GM12878 (cell line): Measurements from ENCODE around the gene PPIF. TPM values are rescaled to one million over a fixed set of nuclear protein-coding genes. Genes with fewer than 3 reads are reported as not detected.

Experiments used
- ATAC-seq: fragments of 200-7000 bp; cut with Tn5 transposase; 3 replicates; pipeline ENCODE4 v1.9.1; 2020; ENCODE audit warnings: mild to moderate bottlenecking, moderate library complexity
- BruUV-seq: library from RNA; stranded (reverse); fragments of 400-500 nt; replicated peaks from 2 replicates; lab custom pipeline; 2021; lab: Mats Ljungman, UMichigan
- CTCF ChIA-PET: fragments of 300-600 bp; sonication (Branson Sonifier 250); formaldehyde crosslinking; extraction: SDS; loops from one replicate; lab custom pipeline; 2021; ENCODE audit warnings: inconsistent platforms; lab: Yijun Ruan, JAX
- POLR2A ChIA-PET: fragments of 350-600 bp; formaldehyde crosslinking; extraction: SDS; loops from one replicate; lab custom pipeline; 2021; ENCODE audit warnings: inconsistent platforms; lab: Charles Lee
- RAD21 ChIA-PET: fragments of 300-600 bp; sonication (Branson Sonifier 250); formaldehyde crosslinking; loops from one replicate; lab custom pipeline; 2023; ENCODE audit warnings: antibody characterized with exemption; ENCODE audit not compliant: unreplicated experiment; lab: Charles Lee
- SMC1A ChIA-PET: fragments of 300-600 bp; sonication (Branson Sonifier 250); formaldehyde crosslinking; loops from one replicate; lab custom pipeline; 2023; ENCODE audit not compliant: unreplicated experiment, uncharacterized antibody; lab: Charles Lee
- DNase-seq: peaks from one replicate; pipeline ENCODE4 v3.0.0-alpha.2; 2011; ENCODE audit warnings: low read depth, low spot score
- FAIRE-seq: peaks from 3 replicates; lab custom pipeline; 2011; peaks lifted over from hg19 to GRCh38; lab: Jason Lieb, UNC
- H2AFZ ChIP-seq: 2 replicates; pipeline ENCODE4 v1.6.0; 2011; ENCODE audit warnings: low read depth, low read length, control low read depth; ENCODE audit not compliant: control insufficient read depth
- H3K27ac ChIP-seq: 2 replicates; pipeline ENCODE4 v1.5.1; 2011; ENCODE audit warnings: control low read depth; ENCODE audit not compliant: control insufficient read depth, insufficient read depth
- H3K27me3 ChIP-seq, 2 experiments: replicated peaks in 1 of 2; 2 replicates each; pipeline versions ENCODE4 v1.6.0 to v1.6.1; 2011; ENCODE audit warnings: low read length in 1 of 2; ENCODE audit not compliant: control insufficient read depth in 2 of 2, insufficient read depth in 2 of 2
- H3K36me3 ChIP-seq, 2 experiments: 2 replicates each; pipeline ENCODE4 v1.5.1; 2011; ENCODE audit warnings: low read length in 1 of 2; ENCODE audit not compliant: control insufficient read depth in 2 of 2, insufficient read depth in 2 of 2
- H3K4me1 ChIP-seq: 2 replicates; pipeline ENCODE4 v1.6.1; 2011; ENCODE audit warnings: mild to moderate bottlenecking, low read length, moderate library complexity, mixed read lengths; ENCODE audit not compliant: control insufficient read depth, insufficient read depth
- H3K4me2 ChIP-seq: 2 replicates; pipeline ENCODE4 v1.6.0; 2011; ENCODE audit warnings: control low read depth; ENCODE audit not compliant: control insufficient read depth, insufficient read depth
- H3K4me3 ChIP-seq: fragments of 200-600 bp; sonication (generic); 2 replicates; pipeline ENCODE4 v1.5.1; 2016
- H3K79me2 ChIP-seq: 2 replicates; pipeline ENCODE4 v1.6.0; 2011; ENCODE audit warnings: low read length; ENCODE audit not compliant: control insufficient read depth, insufficient read depth
- H3K9ac ChIP-seq: 2 replicates; pipeline ENCODE4 v1.8.0; 2011; ENCODE audit warnings: low read length, control low read depth, mixed read lengths; ENCODE audit not compliant: control insufficient read depth, insufficient read depth
- H3K9me3 ChIP-seq: replicated peaks from 3 replicates; pipeline ENCODE4 v1.5.1; 2011; ENCODE audit warnings: mild to moderate bottlenecking, low read length; ENCODE audit not compliant: control insufficient read depth, insufficient read depth
- H4K20me1 ChIP-seq: 2 replicates; pipeline ENCODE4 v1.6.0; 2011; ENCODE audit not compliant: control insufficient read depth, insufficient read depth
- BCL11A ChIP-seq: IDR thresholded peaks from 2 replicates; pipeline ENCODE4 v1.6.1; 2011; ENCODE audit warnings: low read depth, low read length
- BMI1 ChIP-seq: fragments of 450-650 bp; IDR thresholded peaks from 2 replicates; pipeline ENCODE4 v1.6.1; 2016; ENCODE audit warnings: mild to moderate bottlenecking, moderate library complexity, borderline replicate concordance
- MAX ChIP-seq: IDR thresholded peaks from 2 replicates; pipeline ENCODE4 v1.6.1; 2012; ENCODE audit warnings: low read depth, low read length, improper control_type of control experiment
- MXI1 ChIP-seq: fragments of 150-350 bp; IDR thresholded peaks from 2 replicates; pipeline ENCODE4 v1.6.1; 2011; ENCODE audit warnings: low read depth, mild to moderate bottlenecking, inconsistent platforms, low read length, improper control_type of control experiment
- NBN ChIP-seq: fragments of 450-650 bp; IDR thresholded peaks from 2 replicates; pipeline ENCODE4 v1.6.1; 2016
- SP1 ChIP-seq: IDR thresholded peaks from one replicate; pipeline ENCODE4 v1.6.1; 2011; ENCODE audit warnings: low read depth, low read length
- STAT1 ChIP-seq: fragments of 450-650 bp; conservative IDR thresholded peaks from 2 replicates; pipeline ENCODE4 v1.6.1; 2014; ENCODE audit warnings: antibody characterized with exemption, mild to moderate bottlenecking
- SUZ12 ChIP-seq: fragments of 200-600 bp; sonication (generic); IDR thresholded peaks from one replicate; pipeline ENCODE4 v1.6.1; 2018; ENCODE audit warnings: antibody characterized with exemption, mild to moderate bottlenecking; ENCODE audit not compliant: unreplicated experiment
- ZNF384 ChIP-seq: IDR thresholded peaks from 2 replicates; pipeline ENCODE4 v1.6.1; 2012; ENCODE audit warnings: low read depth, mild to moderate bottlenecking, low read length, improper control_type of control experiment, borderline replicate concordance
- ZSCAN29 ChIP-seq: fragments of 450-650 bp; IDR thresholded peaks from 2 replicates; pipeline ENCODE4 v1.6.1; 2017; ENCODE audit warnings: mild to moderate bottlenecking, moderate library complexity
- WGBS: methylation state at CpG from one replicate; pipeline ENCODE4 v1.1.6; 2016; ENCODE audit warnings: low lambda C conversion rate; ENCODE audit not compliant: insufficient replicate concordance, insufficient coverage; ENCODE audit errors: missing lambda C conversion rate; 5-methylcytosine and 5-hydroxymethylcytosine counted together
- in situ Hi-C: fragments of 300-500 bp; cut with MboI; formaldehyde crosslinking; loops from 9 replicates; pipeline ENCODE4 v1.14.3; 2018; ENCODE audit warnings: mixed read lengths
- intact Hi-C: fragments of 100-400 bp; cut with micrococcal nuclease; formaldehyde crosslinking; loops from one replicate; pipeline ENCODE4 v1.14.2; 2022; ENCODE audit not compliant: unreplicated experiment
- polyA plus RNA-seq, 11 experiments: library from polyadenylated mRNA; depleted of rRNA in 4 of 11; unstranded in 6 of 11; stranded (reverse) in 5 of 11; fragments of >200 nt; fragmentation: Nextera tagmentation in 4 of 11; fragmentation: Illumina TruSeq in 1 of 11; extraction: Ambion mirVana in 4 of 11; extraction: Trizol in 1 of 11; gene quantifications; 1 replicate in 1 of 11; 2 replicates in 10 of 11; pipeline versions ENCODE4 v1.2.1 to v1.2.3, GENCODE V29; 2011 to 2016; ENCODE audit warnings: inconsistent platforms in 2 of 11, missing spikeins in 2 of 11, low read depth in 1 of 11
- total RNA-seq, 4 experiments: library from RNA; depleted of rRNA in 3 of 4; stranded (reverse); fragments of >200 nt in 3 of 4; fragmentation: Illumina TruSeq in 1 of 4; extraction: Trizol in 1 of 4; gene quantifications; 2 replicates each; pipeline versions ENCODE4 v1.2.1 to v1.2.3, GENCODE V29; 2013 to 2021
- TF ChIP-seq, protein P1 (sequence below): fragments of 450-650 bp; IDR thresholded peaks from 2 replicates; pipeline ENCODE4 v1.6.1; 2017; ENCODE audit warnings: mild to moderate bottlenecking, moderate library complexity

The PPIF gene
- total and polyA plus RNA-seq, 10 of the 15 experiments (the other 5 are each of a cell fraction or from before 2014, with no cell fraction given), result 28.8 to 180 (median 128) TPM

- no peaks in the 10 kb centered on the region for H3K79me2 ChIP-seq
- no peak overlapping the region for H3K9ac ChIP-seq
- FAIRE-seq, result no peak
- intact Hi-C loops (no loop called here), in situ Hi-C loops (no loop called here)
- no TSS peak for BruUV-seq
- ChIA-PET CTCF (interaction anchor here (1.0 to 1.5 kb wide), 3 partner anchors 24 to 79 kb away, joined by 3 to 6 read pairs (median 3); no protein-coding TSS in a partner anchor), SMC1A (interaction anchor here (0.5 to 0.8 kb wide), 2 partner anchors 9 to 10 kb away, joined by 3 read pairs; no protein-coding TSS in a partner anchor), POLR2A (no interaction called here), RAD21 (no interaction called here)
- no peaks in the 10 kb centered on the region for H3K36me3 ChIP-seq
- H3K4me1 ChIP-seq, result no peaks in the 10 kb centered on the region
- ATAC-seq, result no peak
- H3K27me3 ChIP-seq, result no peaks in the 10 kb centered on the region; a peak in 2 of 4 replicates
- WGBS, result 17% methylated on average over 4 of the region's 4 CpGs
- no peak overlapping the region for H2AFZ ChIP-seq
- no peaks in the 10 kb centered on the region for H4K20me1 ChIP-seq
- DNase-seq, result no peak
- no peak overlapping the region for H3K4me3 ChIP-seq
- no peak overlapping the region for H3K4me2 ChIP-seq
- H3K27ac ChIP-seq, result no peak overlapping the region
- TF ChIP-seq MAX, result no peak
- no peak for TF ChIP-seq BCL11A
- TF ChIP-seq ZNF384, result no peak
- no peak for TF ChIP-seq SP1
- TF ChIP-seq NBN, result no peak
- no peak for TF ChIP-seq SUZ12
- TF ChIP-seq MXI1, result no peak
- TF ChIP-seq BMI1, result no peak
- TF ChIP-seq, protein P1, sequence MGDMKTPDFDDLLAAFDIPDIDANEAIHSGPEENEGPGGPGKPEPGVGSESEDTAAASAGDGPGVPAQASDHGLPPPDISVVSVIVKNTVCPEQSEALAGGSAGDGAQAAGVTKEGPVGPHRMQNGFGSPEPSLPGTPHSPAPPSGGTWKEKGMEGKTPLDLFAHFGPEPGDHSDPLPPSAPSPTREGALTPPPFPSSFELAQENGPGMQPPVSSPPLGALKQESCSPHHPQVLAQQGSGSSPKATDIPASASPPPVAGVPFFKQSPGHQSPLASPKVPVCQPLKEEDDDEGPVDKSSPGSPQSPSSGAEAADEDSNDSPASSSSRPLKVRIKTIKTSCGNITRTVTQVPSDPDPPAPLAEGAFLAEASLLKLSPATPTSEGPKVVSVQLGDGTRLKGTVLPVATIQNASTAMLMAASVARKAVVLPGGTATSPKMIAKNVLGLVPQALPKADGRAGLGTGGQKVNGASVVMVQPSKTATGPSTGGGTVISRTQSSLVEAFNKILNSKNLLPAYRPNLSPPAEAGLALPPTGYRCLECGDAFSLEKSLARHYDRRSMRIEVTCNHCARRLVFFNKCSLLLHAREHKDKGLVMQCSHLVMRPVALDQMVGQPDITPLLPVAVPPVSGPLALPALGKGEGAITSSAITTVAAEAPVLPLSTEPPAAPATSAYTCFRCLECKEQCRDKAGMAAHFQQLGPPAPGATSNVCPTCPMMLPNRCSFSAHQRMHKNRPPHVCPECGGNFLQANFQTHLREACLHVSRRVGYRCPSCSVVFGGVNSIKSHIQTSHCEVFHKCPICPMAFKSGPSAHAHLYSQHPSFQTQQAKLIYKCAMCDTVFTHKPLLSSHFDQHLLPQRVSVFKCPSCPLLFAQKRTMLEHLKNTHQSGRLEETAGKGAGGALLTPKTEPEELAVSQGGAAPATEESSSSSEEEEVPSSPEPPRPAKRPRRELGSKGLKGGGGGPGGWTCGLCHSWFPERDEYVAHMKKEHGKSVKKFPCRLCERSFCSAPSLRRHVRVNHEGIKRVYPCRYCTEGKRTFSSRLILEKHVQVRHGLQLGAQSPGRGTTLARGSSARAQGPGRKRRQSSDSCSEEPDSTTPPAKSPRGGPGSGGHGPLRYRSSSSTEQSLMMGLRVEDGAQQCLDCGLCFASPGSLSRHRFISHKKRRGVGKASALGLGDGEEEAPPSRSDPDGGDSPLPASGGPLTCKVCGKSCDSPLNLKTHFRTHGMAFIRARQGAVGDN, result no peak
- TF ChIP-seq ZSCAN29, result no peak
- TF ChIP-seq STAT1, result no peak
- no peaks in the 10 kb centered on the region for H3K9me3 ChIP-seq
These were observed 51.4 kb downstream of the PPIF start for GRCh38 chr10:79398642-79399041.
